ENCODE measurements around the gene DYNLT2B.
"Not testable (repeated sequence)": the region's sequence is repeated elsewhere in the genome, so short reads cannot be mapped to it uniquely, and the experiment has no call there.

DNA sequence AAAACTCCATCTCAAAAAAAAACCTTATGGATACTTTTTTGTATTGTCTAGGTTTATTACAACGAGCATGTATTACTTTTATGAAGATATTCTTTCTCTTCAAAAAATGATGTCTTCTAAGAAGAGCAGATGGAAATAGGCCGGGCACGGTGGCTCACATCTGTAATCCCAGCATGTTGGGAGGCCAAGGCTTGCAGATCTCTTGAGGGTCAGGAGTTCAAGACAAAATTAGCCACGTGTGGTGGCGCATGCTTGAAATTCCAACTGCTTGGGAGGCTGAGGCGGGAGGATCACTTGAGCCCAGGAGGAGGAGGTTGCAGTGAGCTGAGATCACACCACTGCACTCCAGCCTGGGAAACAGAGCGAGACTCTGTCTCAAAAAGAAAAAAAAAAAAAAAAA, 4.0 kb downstream of the DYNLT2B start:
- TF ChIP-seq, protein P1, sequence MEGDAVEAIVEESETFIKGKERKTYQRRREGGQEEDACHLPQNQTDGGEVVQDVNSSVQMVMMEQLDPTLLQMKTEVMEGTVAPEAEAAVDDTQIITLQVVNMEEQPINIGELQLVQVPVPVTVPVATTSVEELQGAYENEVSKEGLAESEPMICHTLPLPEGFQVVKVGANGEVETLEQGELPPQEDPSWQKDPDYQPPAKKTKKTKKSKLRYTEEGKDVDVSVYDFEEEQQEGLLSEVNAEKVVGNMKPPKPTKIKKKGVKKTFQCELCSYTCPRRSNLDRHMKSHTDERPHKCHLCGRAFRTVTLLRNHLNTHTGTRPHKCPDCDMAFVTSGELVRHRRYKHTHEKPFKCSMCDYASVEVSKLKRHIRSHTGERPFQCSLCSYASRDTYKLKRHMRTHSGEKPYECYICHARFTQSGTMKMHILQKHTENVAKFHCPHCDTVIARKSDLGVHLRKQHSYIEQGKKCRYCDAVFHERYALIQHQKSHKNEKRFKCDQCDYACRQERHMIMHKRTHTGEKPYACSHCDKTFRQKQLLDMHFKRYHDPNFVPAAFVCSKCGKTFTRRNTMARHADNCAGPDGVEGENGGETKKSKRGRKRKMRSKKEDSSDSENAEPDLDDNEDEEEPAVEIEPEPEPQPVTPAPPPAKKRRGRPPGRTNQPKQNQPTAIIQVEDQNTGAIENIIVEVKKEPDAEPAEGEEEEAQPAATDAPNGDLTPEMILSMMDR (IDR thresholded peaks at IDR 0.05; ENCODE audit: low read length), result not testable (repeated sequence)
- TF ChIP-seq EZH2 (optimal IDR thresholded peaks at IDR 0.05; ENCODE audit: low read depth, low read length), result not testable (repeated sequence)

All from MM.1S (cell line).